Nephron progenitor cell (in vitro differentiated cells): ENCODE results near the gene ZFPM1.
A peak's percentile ranks its signal among the peaks of the same experiment; 100 is the strongest.

Source experiments
- DNase-seq: peaks from one replicate; pipeline ENCODE4 v3.0.0; 2021
- H3K27ac Mint-ChIP-seq: 2 replicates; pipeline ENCODE4 v1.8.0; 2021; ENCODE audit warnings: mild to moderate bottlenecking, moderate library complexity, mixed read lengths
- H3K27me3 Mint-ChIP-seq: 2 replicates; pipeline ENCODE4 v1.8.0; 2021; ENCODE audit warnings: mild to moderate bottlenecking, low read depth, mixed read lengths; ENCODE audit not compliant: poor library complexity
- H3K36me3 Mint-ChIP-seq: 2 replicates; pipeline ENCODE4 v1.8.0; 2021; ENCODE audit warnings: low read depth, mixed read lengths
- H3K4me1 Mint-ChIP-seq: 2 replicates; pipeline ENCODE4 v1.8.0; 2021; ENCODE audit warnings: mixed read lengths
- H3K4me3 Mint-ChIP-seq: 2 replicates; pipeline ENCODE4 v1.8.0; 2021; ENCODE audit warnings: mild to moderate bottlenecking, moderate library complexity, mixed read lengths
- H3K9me3 Mint-ChIP-seq: 2 replicates; pipeline ENCODE4 v1.8.0; 2021; ENCODE audit warnings: mild to moderate bottlenecking, moderate library complexity, mixed read lengths
- TF ChIP-seq, protein P1 (sequence below): fragments of 200-600 bp; sonication (generic); IDR thresholded peaks from 2 replicates; pipeline ENCODE4 v1.5.0; 2021; ENCODE audit warnings: antibody characterized with exemption

Gene ZFPM1

DNA sequence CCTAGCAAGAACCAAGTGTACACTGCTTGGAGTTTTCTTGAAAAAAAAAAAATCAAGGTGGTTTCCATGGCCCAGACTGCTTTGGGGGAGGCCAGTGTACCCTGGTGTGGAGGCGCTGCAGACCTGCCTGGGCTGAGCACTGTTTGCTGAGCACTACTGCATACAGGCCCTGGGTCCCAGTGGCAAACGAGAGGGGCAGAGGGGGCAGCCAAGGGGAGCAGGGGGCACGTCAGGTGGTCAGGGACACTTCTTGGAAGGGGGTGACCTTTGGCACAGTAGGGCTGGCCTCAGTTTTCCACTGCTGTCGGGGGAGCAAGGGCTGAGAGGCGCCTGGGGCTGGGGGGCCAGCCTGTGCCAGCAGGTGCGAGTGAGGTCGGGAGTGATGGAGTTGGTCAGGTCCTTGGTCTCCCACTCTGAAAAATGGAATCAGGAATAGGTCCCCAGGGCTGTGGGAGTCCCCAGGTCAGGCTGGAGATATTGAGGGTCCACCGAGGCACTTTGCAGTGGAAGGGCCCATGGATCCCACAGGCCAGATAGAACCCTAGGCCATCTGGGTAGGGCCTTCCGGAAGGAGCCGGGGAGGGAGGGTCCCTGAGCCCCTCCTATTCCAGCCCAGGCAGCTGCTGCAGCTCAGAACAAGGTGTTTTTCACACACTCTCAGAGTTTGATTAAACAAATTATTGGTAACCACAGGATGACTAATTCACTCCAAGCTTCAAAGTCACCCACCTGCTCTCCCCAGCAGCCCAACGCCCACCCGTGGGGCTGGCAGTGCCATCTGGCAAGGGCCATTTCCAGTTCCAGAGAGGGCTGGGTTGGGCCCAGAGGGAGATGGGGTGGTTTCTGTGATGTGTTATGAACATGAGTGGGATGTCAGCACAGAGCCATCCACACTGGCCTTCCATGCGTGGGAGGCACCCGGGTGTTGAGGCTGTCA, 3.5 kb downstream of the ZFPM1 start:
- Mint-ChIP-seq H3K27ac (no peak overlapping the region), H3K4me3 (peak overlapping the region; percentile 72), H3K36me3 (no peaks in the 10 kb centered on the region), H3K27me3 (peaks cover 38% of the 10 kb centered on the region), H3K4me1 (peaks cover 17% of the 10 kb centered on the region), H3K9me3 (no peaks in the 10 kb centered on the region)
- no peak for DNase-seq
- TF ChIP-seq, protein P1, sequence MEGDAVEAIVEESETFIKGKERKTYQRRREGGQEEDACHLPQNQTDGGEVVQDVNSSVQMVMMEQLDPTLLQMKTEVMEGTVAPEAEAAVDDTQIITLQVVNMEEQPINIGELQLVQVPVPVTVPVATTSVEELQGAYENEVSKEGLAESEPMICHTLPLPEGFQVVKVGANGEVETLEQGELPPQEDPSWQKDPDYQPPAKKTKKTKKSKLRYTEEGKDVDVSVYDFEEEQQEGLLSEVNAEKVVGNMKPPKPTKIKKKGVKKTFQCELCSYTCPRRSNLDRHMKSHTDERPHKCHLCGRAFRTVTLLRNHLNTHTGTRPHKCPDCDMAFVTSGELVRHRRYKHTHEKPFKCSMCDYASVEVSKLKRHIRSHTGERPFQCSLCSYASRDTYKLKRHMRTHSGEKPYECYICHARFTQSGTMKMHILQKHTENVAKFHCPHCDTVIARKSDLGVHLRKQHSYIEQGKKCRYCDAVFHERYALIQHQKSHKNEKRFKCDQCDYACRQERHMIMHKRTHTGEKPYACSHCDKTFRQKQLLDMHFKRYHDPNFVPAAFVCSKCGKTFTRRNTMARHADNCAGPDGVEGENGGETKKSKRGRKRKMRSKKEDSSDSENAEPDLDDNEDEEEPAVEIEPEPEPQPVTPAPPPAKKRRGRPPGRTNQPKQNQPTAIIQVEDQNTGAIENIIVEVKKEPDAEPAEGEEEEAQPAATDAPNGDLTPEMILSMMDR: no peak

DNA sequence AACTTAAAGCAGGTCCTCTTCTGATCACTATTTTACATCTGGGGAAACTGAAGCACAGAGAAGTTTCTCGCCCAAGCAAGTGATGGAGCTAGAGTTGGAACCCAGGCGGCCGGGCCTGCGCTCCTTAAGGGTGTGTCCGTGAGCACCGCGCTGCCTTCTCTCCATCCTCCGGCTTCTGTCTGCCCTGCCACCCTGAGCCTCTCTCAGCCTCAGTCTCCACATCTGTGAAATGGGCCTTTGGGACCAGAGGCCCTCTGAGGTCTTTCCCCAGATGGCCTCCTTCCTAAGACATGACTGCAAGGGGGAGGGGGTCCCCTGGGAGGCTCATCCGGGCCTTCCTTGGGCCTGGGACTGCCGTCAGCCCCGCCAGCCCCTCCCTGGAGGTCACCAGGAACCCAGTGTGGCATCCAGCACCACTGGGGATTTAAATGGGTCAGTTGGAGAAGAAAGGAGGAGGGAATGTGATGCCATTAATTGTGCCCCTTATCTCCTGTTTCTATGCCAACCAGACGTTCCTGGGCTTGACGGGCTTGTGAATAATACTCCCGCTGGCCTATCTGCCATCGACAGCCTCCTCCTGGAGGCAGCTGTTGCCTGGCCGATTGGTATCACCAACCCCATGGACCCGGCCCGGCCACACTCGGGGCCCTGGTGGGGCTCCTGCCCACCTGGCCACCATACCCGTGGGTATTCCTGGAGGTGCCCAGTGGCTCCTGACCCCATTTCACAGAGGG, 5.1 kb downstream of the ZFPM1 start:
- H3K4me1 Mint-ChIP-seq: peaks cover 20% of the 10 kb centered on the region
- peaks cover 31% of the 10 kb centered on the region for H3K27me3 Mint-ChIP-seq
- TF ChIP-seq, protein P1: no peak
- H3K4me3 Mint-ChIP-seq: no peak overlapping the region
- H3K27ac Mint-ChIP-seq: no peak overlapping the region
- DNase-seq: no peak
- no peaks in the 10 kb centered on the region for H3K9me3 Mint-ChIP-seq
- H3K36me3 Mint-ChIP-seq: no peaks in the 10 kb centered on the region

DNA sequence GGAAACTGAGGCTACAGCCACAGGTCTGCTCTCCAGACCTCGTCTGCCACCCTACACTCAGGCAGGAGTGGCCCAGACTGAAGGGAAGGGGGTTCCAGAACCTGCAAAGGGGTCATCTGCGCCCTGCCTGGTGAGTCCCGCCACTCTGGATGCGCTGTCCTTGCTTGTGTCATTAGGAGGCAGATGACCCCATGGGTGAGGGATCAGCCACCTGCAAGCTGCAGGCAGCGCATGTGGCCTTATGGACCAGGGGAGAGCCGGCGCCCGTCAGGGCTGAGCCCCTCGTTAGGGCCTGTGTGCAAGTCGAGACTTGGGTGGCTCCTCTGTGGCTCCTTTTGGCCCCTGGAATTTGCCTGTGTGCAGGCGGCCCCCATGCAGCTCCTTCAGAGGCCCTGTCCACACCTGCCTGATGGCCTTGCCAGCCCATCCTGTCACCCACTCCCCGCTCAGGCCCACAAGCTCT, 5.7 kb downstream of the ZFPM1 start:
- no peak overlapping the region for H3K4me3 Mint-ChIP-seq
- peaks cover 20% of the 10 kb centered on the region for H3K4me1 Mint-ChIP-seq
- DNase-seq: no peak
- no peaks in the 10 kb centered on the region for H3K36me3 Mint-ChIP-seq
- TF ChIP-seq, protein P1: no peak
- no peak overlapping the region for H3K27ac Mint-ChIP-seq
- peaks cover 31% of the 10 kb centered on the region for H3K27me3 Mint-ChIP-seq
- no peaks in the 10 kb centered on the region for H3K9me3 Mint-ChIP-seq

DNA sequence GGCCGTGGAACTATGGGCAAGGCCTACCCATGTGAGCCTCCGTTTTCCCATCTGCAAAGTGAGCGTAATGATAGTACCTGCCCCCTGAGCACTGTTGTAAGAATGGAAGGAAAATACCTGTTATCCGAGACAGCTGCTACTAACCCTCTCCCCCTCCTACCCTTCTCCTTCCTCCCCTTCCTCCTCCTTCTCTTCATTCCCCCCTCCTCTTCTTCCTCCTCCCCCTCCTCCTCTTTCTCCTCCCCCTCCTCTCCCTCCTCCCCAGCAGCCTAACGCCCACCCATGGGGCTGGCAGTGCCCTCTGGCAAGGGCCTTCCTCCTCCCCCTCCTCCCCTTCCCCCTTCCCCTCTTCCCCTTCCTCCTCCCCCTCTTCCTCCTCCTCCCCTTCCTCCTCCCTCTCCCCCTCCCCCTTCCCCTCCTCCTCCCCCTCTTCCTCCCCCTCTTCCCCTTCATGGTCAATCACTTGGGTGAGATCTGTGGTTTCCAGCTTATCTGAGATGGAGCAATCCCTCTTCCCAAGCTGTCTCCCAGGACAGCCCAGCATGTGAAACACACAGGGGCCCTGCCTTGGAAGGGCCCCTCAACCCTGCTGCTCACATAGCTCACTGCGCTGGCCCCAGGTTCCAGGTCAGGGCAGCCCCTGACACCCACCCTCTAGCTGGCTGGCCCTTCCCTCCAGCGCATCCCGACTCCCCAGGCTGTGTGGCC, 6.4 kb downstream of the ZFPM1 start:
- Mint-ChIP-seq H3K36me3 (no peaks in the 10 kb centered on the region), H3K9me3 (no peaks in the 10 kb centered on the region), H3K27me3 (peaks cover 25% of the 10 kb centered on the region), H3K27ac (no peak overlapping the region), H3K4me1 (peaks cover 18% of the 10 kb centered on the region), H3K4me3 (no peak overlapping the region)
- no peak for DNase-seq
- TF ChIP-seq, protein P1: no peak

DNA sequence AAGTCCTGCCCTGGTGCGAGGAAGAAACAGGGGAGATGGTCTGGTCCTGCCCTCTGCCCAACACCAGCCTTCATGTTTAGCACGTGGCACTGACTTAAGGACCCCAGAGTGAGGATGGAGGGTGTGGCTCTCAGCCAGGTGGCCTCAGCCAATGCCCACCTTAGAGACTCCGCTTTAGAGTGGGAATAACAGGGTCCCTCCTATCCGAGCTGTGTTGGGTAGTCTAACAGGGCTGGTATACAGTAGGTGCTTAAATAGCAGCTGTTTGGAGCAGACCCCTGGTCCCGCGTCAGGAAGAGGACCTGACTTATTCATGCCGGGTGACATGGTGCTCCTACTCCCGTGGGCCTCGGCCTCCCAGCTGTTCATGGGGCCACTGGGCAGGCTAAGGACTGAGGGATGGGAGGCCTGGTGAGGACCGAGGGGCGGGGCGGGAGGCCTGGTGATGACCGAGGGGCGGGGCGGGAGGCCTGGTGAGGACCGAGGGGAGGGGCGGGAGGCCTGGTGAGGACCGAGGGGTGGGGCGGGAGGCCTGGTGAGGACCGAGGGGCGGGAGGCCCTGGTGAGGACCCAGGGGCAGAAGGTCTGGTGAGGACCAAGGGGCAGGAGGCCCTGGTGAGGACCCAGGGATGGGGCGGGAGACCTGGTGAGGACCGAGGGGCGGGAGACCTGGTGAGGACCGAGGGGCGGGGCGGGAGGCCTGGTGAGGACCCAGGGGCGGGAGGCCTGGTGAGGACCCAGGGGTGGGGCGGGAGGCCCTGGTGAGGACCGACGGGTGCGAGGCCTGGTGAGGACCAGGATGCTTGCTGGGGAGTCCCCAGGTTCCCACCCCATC, 7.6 kb downstream of the ZFPM1 start:
- TF ChIP-seq, protein P1: no peak
- H3K27me3 Mint-ChIP-seq: peaks cover 16% of the 10 kb centered on the region
- no peak for DNase-seq
- H3K36me3 Mint-ChIP-seq: no peaks in the 10 kb centered on the region
- H3K27ac Mint-ChIP-seq: no peak overlapping the region
- no peak overlapping the region for H3K4me3 Mint-ChIP-seq
- H3K4me1 Mint-ChIP-seq: peaks cover 11% of the 10 kb centered on the region
- no peaks in the 10 kb centered on the region for H3K9me3 Mint-ChIP-seq
